BLaER1 (cell line): Measurements from ENCODE around the gene ARHGEF28.

Experiments used
- H3K27ac ChIP-seq: shearing (Covaris generic); formaldehyde crosslinking; 2 replicates; pipeline ENCODE4 v1.8.1; 2022
- H3K27me3 ChIP-seq: shearing (Covaris generic); formaldehyde crosslinking; 2 replicates; pipeline ENCODE4 v1.8.1; 2022
- H3K36me3 ChIP-seq: shearing (Covaris generic); formaldehyde crosslinking; 2 replicates; pipeline ENCODE4 v1.8.1; 2022
- H3K4me1 ChIP-seq: shearing (Covaris generic); formaldehyde crosslinking; 2 replicates; pipeline ENCODE4 v1.8.1; 2022
- H3K4me2 ChIP-seq: shearing (Covaris generic); formaldehyde crosslinking; 2 replicates; pipeline ENCODE4 v1.8.1; 2022
- H3K4me3 ChIP-seq: shearing (Covaris generic); formaldehyde crosslinking; 2 replicates; pipeline ENCODE4 v1.8.1; 2022
- H3K9ac ChIP-seq: shearing (Covaris generic); formaldehyde crosslinking; 2 replicates; pipeline ENCODE4 v1.8.1; 2022
- H3K9me3 ChIP-seq: shearing (Covaris generic); formaldehyde crosslinking; 2 replicates; pipeline ENCODE4 v1.8.1; 2022
- H4K20me1 ChIP-seq: shearing (Covaris generic); formaldehyde crosslinking; 2 replicates; pipeline ENCODE4 v1.8.1; 2022
- Cebpa-rat ChIP-seq: shearing (Covaris generic); IDR thresholded peaks from 2 replicates; pipeline ENCODE4 v1.8.1; 2022

Gene ARHGEF28

GRCh38 chr5:73955271-73955846, 329.4 kb downstream of the ARHGEF28 start:
- Histone ChIP-seq H3K9ac (no peak overlapping the region), H3K4me1 (peaks cover 8% of the 10 kb centered on the region; the same call in 1 of the 2 replicates), H3K4me2 (no peak overlapping the region), H3K27me3 (no peaks in the 10 kb centered on the region), H3K9me3 (no peaks in the 10 kb centered on the region; the same call in 1 of the 2 replicates), H3K36me3 (no peaks in the 10 kb centered on the region), H3K27ac (no peak overlapping the region), H4K20me1 (no peaks in the 10 kb centered on the region), H3K4me3 (no peak overlapping the region)
- no peak for TF ChIP-seq Cebpa-rat

DNA sequence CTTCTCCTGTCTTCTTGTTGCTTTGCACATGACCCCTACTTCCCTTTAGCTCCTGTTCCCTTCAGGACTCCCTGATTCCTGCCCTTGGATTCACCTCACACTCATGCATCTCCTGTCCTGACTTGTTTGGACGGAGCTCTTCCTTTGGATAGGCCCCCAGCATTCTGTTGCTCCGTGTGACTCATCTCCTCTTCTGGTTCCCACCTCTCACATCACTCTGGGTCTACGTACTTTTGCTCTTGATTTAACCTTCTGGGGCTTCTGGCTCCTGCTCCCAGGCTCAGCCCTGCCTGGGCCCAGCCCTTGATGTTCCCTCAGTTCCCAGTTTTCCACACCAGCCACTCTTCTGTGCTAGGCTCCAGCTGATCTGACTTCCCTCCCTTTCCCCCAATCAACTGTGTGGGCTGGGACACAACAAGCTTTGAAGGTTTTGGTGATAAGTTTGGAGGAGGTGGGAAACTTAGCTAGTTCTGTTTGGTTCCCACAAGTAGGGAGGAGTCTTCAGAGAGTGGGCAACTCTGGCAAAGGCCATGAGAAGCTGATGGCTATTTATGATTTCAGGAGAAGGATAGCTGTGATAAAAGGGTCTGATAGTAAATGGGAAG, 331.5 kb downstream of the ARHGEF28 start:
- Histone ChIP-seq H3K27ac (no peak overlapping the region), H3K9ac (no peak overlapping the region), H3K4me1 (peaks cover 9% of the 10 kb centered on the region; the same call in 1 of the 2 replicates), H3K9me3 (no peaks in the 10 kb centered on the region), H3K27me3 (no peaks in the 10 kb centered on the region), H3K4me3 (no peak overlapping the region), H3K36me3 (no peaks in the 10 kb centered on the region), H4K20me1 (no peaks in the 10 kb centered on the region), H3K4me2 (no peak overlapping the region)
- TF ChIP-seq Cebpa-rat = no peak

DNA sequence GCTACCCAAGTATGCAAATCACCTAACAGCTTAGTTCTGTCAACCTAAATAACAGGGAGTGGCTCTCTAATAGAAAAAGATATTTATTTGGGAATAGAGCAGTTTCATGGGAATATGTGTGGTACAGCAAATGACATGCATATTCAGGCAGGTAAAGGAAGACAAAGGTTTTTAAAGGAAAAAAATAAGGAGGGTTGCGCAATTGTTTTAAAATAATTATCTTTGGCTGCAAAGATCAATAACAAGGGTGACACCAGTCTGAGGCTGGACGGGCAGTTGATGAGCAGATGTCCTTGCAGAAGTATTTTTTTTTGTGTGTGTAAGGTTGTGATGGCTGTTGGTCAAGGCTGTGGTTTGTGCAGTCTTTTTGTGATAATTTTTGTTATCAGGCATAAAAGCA, 332.0 kb downstream of the ARHGEF28 start:
- H3K9me3 ChIP-seq = no peaks in the 10 kb centered on the region
- H3K4me3 ChIP-seq = no peak overlapping the region
- no peak overlapping the region for H3K27ac ChIP-seq
- no peaks in the 10 kb centered on the region for H4K20me1 ChIP-seq
- no peak overlapping the region for H3K9ac ChIP-seq
- H3K4me1 ChIP-seq = peaks cover 9% of the 10 kb centered on the region; the same call in 1 of the 2 replicates
- TF ChIP-seq Cebpa-rat = peak; percentile 88
- H3K4me2 ChIP-seq = no peak overlapping the region
- no peaks in the 10 kb centered on the region for H3K36me3 ChIP-seq
- H3K27me3 ChIP-seq = no peaks in the 10 kb centered on the region

DNA sequence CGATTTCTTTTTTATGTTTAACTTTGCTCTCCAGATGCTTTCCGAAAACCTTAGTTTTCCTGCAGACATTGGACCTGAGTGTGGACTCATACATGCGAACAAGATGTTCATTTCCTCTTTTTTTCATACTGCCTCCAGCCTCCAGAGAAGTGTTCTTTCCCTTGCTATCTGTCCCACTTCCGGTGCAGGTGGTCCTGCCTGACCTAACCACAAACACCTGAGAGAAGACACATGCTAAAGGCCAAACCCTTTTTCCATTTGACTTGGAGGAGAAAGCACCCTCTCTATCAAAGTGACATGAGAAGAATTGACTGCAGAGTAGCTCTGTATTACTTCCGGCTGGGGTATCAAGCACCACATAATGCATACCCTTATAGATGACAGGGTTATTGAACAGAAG, 334.0 kb downstream of the ARHGEF28 start:
- Histone ChIP-seq H3K9ac (no peak overlapping the region), H3K4me2 (no peak overlapping the region), H3K4me1 (peaks cover 12% of the 10 kb centered on the region; the same call in 1 of the 2 replicates), H3K4me3 (no peak overlapping the region), H3K36me3 (no peaks in the 10 kb centered on the region), H3K27ac (no peak overlapping the region), H4K20me1 (no peaks in the 10 kb centered on the region), H3K9me3 (no peaks in the 10 kb centered on the region), H3K27me3 (no peaks in the 10 kb centered on the region)
- TF ChIP-seq Cebpa-rat = no peak

GRCh38 chr5:73960426-73960825, 334.4 kb downstream of the ARHGEF28 start:
- Histone ChIP-seq H3K36me3 (no peaks in the 10 kb centered on the region), H3K4me3 (no peak overlapping the region), H3K27ac (no peak overlapping the region)

GRCh38 chr5:73962801-73963425, 336.9 kb downstream of the ARHGEF28 start:
- H3K27me3 ChIP-seq = no peaks in the 10 kb centered on the region
- H4K20me1 ChIP-seq = no peaks in the 10 kb centered on the region
- H3K27ac ChIP-seq = no peak overlapping the region
- no peak overlapping the region for H3K9ac ChIP-seq
- no peak overlapping the region for H3K4me2 ChIP-seq
- H3K4me3 ChIP-seq = no peak overlapping the region
- peaks cover 12% of the 10 kb centered on the region; the same call in 1 of the 2 replicates for H3K4me1 ChIP-seq
- H3K9me3 ChIP-seq = peaks cover 13% of the 10 kb centered on the region; the same call in 1 of the 2 replicates
- no peaks in the 10 kb centered on the region for H3K36me3 ChIP-seq
- TF ChIP-seq Cebpa-rat = no peak

More at GRCh38 chr5:73960426-73960825, 334.4 kb downstream of the ARHGEF28 start:
- Histone ChIP-seq H3K4me1 (peaks cover 12% of the 10 kb centered on the region; the same call in 1 of the 2 replicates), H4K20me1 (no peaks in the 10 kb centered on the region), H3K9ac (no peak overlapping the region), H3K27me3 (no peaks in the 10 kb centered on the region), H3K9me3 (no peaks in the 10 kb centered on the region), H3K4me2 (no peak overlapping the region)
- TF ChIP-seq Cebpa-rat = no peak

- TF ChIP-seq Cebpa-rat = no peak
- no peaks in the 10 kb centered on the region for H4K20me1 ChIP-seq
- no peak overlapping the region for H3K4me3 ChIP-seq
- H3K27me3 ChIP-seq = no peaks in the 10 kb centered on the region
- peaks cover 12% of the 10 kb centered on the region; the same call in 1 of the 2 replicates for H3K4me1 ChIP-seq
- no peak overlapping the region for H3K27ac ChIP-seq
- no peak overlapping the region for H3K4me2 ChIP-seq
- no peak overlapping the region for H3K9ac ChIP-seq
- H3K36me3 ChIP-seq = no peaks in the 10 kb centered on the region
- H3K9me3 ChIP-seq = peaks cover 13% of the 10 kb centered on the region; the same call in 1 of the 2 replicates
These were observed 338.4 kb downstream of the ARHGEF28 start for GRCh38 chr5:73964352-73964865.

DNA sequence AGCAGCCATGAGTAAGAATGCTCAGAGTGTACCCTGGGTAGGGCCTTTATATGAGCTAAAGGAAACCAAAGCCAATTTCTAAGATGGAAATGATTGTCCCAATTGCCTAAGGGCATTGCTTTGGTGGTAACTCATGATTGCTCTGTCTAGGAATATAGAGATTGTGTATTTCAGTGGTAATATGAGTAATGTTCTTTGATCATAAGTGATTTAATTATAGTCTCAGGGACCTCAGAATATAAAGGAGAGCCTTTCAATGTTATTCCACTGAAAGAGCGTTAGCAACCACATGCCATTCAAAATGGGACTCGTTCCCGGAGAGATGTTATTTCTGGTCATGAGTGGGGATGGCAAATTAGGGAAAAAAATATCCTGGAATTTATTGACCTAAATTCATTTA, 340.5 kb downstream of the ARHGEF28 start:
- Histone ChIP-seq H3K4me2 (no peak overlapping the region), H3K27me3 (no peaks in the 10 kb centered on the region), H3K36me3 (no peaks in the 10 kb centered on the region), H3K4me1 (peaks cover 3% of the 10 kb centered on the region; the same call in 1 of the 2 replicates), H3K27ac (no peak overlapping the region), H3K9ac (no peak overlapping the region), H3K4me3 (no peak overlapping the region), H3K9me3 (peaks cover 13% of the 10 kb centered on the region; the same call in 1 of the 2 replicates), H4K20me1 (no peaks in the 10 kb centered on the region)
- TF ChIP-seq Cebpa-rat = no peak

DNA sequence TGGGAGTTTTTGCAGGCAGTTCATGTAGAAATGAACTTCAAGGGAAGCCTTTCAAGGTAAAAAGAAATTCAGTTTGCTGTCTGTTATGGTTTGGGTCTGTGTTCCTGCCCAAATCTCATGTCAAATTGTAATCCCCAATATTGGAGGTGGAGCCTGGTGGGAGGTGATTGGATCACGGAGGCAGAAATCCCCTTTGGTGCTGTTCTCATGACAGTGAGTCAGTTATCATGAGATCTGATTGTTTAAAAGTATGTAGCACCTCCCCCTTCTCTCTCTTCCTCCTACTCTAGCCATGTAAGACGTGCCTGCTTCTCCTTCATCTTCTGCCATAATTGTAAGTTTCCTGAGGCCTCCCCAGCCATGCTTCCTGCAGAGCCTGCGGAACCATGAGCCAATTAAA, 341.4 kb downstream of the ARHGEF28 start:
- H3K4me1 ChIP-seq = peaks cover 3% of the 10 kb centered on the region; the same call in 1 of the 2 replicates
- H3K27me3 ChIP-seq = no peaks in the 10 kb centered on the region
- no peak overlapping the region for H3K4me2 ChIP-seq
- H4K20me1 ChIP-seq = no peaks in the 10 kb centered on the region
- peaks cover 13% of the 10 kb centered on the region; the same call in 1 of the 2 replicates for H3K9me3 ChIP-seq
- H3K36me3 ChIP-seq = no peaks in the 10 kb centered on the region
- H3K27ac ChIP-seq = no peak overlapping the region
- no peak overlapping the region for H3K4me3 ChIP-seq
- TF ChIP-seq Cebpa-rat = no peak
- H3K9ac ChIP-seq = no peak overlapping the region

GRCh38 chr5:73968246-73968645, 342.2 kb downstream of the ARHGEF28 start:
- no peak overlapping the region for H3K9ac ChIP-seq
- H3K27me3 ChIP-seq = no peaks in the 10 kb centered on the region
- no peak overlapping the region for H3K4me3 ChIP-seq
- H3K9me3 ChIP-seq = peaks cover 13% of the 10 kb centered on the region; the same call in 1 of the 2 replicates
- H3K4me2 ChIP-seq = no peak overlapping the region
- H3K27ac ChIP-seq = no peak overlapping the region
- H3K4me1 ChIP-seq = peaks cover 3% of the 10 kb centered on the region; the same call in 1 of the 2 replicates
- TF ChIP-seq Cebpa-rat = no peak
- no peaks in the 10 kb centered on the region for H3K36me3 ChIP-seq
- no peaks in the 10 kb centered on the region for H4K20me1 ChIP-seq
